ENCODE results near the gene LTB4R2.
A peak's percentile ranks its signal among the peaks of the same experiment; 100 is the strongest.

The LTB4R2 gene

DNA sequence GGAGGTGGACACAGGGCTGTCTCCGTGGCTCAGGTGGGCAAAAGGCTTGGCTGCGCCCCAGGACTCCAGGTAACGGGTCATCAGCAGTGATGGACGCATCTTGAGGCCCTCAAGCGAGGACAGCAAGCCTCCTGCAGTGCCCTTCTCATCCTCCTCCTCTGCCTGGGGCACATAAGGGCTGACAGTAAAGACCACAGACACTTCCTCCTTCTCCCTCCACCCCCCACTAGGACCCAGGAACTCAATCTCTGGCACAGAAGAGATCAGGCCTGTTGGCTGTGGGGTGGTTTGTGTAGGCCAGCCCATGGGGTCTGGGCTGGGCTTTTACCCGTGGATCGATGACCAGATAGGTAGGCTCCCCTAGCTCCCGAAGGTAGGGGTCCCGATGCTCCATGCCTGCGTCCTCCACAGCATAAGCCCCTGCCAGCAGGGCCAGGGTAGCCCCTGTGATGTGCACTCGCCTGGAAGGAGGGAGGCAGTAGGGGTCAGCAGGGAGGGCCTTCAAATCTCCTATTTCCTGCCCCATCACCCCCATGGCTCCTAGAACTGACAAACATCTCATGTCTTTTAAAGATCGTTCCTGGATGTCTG, 19.2 kb downstream of the LTB4R2 start:
- H3K36me3 ChIP-seq (ENCODE audit: insufficient read depth, low read length) = no peaks in the 10 kb centered on the region
- no peak overlapping the region for H3K9ac ChIP-seq (ENCODE audit: low read depth, low read length)
- H3K9me3 ChIP-seq (ENCODE audit: control insufficient read depth, insufficient read depth, low read length) = no peaks in the 10 kb centered on the region
- H3K4me1 ChIP-seq (ENCODE audit: insufficient read depth, low read length) = peaks cover 4% of the 10 kb centered on the region; the same call in 1 of the 2 replicates

DNA sequence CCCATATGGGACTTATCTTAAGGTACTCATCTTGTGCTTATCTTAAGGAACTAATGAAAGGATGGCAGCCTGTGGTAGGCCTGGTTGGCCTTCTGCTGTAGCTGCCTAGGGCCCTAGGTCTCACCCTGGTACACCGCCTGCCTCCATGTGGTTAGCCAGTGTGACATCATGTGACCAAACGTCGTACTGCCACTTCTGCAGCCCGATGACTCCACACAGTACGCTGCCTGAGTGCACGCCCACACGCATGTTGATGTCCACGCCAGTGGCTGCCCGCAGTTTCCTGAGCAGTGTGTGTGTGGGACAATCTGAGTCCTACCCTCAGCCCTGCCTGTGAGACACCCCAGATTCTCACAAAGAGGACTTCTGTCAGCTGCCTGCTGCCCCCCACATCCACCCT, 19.8 kb downstream of the LTB4R2 start:
- H3K9ac ChIP-seq (ENCODE audit: low read depth, low read length) = no peak overlapping the region
- peaks cover 4% of the 10 kb centered on the region; the same call in 1 of the 2 replicates for H3K4me1 ChIP-seq (ENCODE audit: insufficient read depth, low read length)
- H3K36me3 ChIP-seq (ENCODE audit: insufficient read depth, low read length) = no peaks in the 10 kb centered on the region
- no peaks in the 10 kb centered on the region for H3K9me3 ChIP-seq (ENCODE audit: control insufficient read depth, insufficient read depth, low read length)

DNA sequence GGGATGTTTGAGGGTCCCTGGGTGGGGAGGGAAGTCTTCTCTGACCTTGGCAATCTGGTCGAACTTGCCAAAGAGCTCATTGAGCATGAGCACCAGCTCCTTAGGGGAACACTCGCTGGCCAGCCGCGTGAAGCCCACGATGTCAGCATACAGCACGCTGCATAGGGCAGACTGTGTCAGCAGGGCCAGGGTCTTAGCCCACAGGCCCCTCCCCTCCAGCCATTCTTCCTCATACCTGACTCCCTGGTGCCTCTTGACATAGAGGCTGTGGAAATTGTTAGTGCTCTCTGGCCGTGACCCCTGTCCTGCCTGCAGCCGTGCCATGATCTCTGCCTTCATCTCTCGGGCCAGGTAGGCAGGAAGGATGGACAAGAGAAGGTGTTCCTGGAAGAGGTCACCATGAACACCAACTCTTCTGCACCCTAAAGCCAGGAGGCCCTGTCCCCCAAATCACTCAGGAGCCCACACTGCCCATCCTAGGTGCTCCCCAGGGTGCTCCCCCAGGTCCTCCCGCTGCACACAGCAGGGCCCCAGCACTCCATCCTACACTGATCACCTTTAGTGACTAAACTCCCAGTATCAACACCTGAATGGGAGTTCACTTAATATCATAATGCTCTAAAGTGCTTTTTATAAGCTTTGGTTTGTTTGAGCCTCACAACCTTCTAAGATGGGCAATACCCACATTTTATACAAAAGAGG, 21.2 kb downstream of the LTB4R2 start:
- H3K36me3 ChIP-seq (ENCODE audit: insufficient read depth, low read length) = no peaks in the 10 kb centered on the region
- H3K4me1 ChIP-seq (ENCODE audit: insufficient read depth, low read length) = peaks cover 10% of the 10 kb centered on the region; the same call in 1 of the 2 replicates
- H3K9me3 ChIP-seq (ENCODE audit: control insufficient read depth, insufficient read depth, low read length) = no peaks in the 10 kb centered on the region
- no peak overlapping the region for H3K9ac ChIP-seq (ENCODE audit: low read depth, low read length)

DNA sequence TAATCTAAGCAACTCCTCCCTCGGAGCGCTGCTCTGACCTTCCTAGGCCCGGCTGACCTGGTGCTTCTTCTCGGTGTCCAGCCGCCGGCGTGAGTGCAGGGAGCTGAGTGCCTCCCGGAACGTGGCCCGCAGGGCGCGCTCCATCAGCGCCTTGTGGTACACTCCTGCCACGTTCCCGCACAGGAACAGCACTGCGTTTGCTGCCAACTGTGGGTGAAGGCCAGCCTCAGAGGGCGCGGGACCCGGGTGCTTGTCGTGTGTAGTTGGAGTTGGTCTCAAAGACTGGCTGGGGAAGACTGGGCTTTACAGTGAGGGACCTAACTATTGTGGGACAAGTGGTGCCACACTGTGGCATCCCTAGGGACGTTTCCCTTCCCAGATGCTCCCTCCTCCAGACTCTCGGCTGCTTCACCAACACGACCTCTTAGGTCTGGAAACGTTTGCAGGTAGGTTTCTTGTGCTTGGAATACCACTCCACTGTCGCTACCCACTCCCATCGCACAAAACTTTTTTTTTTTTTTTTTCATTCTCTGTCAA, 21.9 kb downstream of the LTB4R2 start:
- Histone ChIP-seq H3K36me3 (ENCODE audit: insufficient read depth, low read length) (no peaks in the 10 kb centered on the region), H3K9me3 (ENCODE audit: control insufficient read depth, insufficient read depth, low read length) (no peaks in the 10 kb centered on the region), H3K9ac (ENCODE audit: low read depth, low read length) (peak overlapping the region; percentile 62; the same call in 1 of the 2 replicates), H3K4me1 (ENCODE audit: insufficient read depth, low read length) (peaks cover 10% of the 10 kb centered on the region; the same call in 1 of the 2 replicates)

DNA sequence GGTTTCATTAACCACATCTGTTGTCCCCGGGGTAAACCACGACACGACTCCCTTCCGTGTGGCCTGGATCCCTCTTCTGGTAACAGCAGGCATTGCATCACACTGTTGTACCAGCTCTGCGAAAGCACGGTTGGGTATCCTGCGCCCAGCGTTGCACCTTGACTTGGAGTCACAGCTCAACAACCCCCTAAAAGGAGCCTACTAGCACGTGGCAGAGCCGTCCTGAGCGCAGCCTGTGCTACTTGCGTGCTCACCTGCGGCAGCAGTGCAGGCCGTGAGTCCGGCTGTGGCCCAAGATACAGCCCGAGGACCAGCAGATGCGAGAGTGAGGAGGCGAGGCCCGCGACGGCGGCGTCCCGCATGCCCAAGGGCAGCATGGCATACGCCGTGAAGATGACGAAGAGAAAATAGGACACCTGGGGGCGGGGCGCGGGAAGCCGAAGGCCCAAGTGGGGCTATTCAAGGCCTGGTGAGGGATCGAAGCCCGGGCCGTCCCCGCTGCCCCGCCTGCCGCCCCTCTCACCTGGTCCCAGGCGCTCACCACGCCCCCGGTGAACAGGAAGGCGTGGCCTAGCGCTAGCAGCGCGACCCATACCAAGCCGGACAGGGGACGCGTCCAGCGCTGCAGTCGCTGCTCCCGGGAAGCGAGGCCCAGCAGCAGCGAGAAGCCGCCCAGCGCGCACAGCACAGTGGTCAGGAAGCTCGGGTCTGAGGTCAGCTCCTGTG, 22.5 kb downstream of the LTB4R2 start:
- Histone ChIP-seq H3K9me3 (ENCODE audit: control insufficient read depth, insufficient read depth, low read length) (no peaks in the 10 kb centered on the region), H3K4me1 (ENCODE audit: insufficient read depth, low read length) (peaks cover 8% of the 10 kb centered on the region; the same call in 1 of the 2 replicates), H3K9ac (ENCODE audit: low read depth, low read length) (peak overlapping the region; percentile 62), H3K36me3 (ENCODE audit: insufficient read depth, low read length) (no peaks in the 10 kb centered on the region)

DNA sequence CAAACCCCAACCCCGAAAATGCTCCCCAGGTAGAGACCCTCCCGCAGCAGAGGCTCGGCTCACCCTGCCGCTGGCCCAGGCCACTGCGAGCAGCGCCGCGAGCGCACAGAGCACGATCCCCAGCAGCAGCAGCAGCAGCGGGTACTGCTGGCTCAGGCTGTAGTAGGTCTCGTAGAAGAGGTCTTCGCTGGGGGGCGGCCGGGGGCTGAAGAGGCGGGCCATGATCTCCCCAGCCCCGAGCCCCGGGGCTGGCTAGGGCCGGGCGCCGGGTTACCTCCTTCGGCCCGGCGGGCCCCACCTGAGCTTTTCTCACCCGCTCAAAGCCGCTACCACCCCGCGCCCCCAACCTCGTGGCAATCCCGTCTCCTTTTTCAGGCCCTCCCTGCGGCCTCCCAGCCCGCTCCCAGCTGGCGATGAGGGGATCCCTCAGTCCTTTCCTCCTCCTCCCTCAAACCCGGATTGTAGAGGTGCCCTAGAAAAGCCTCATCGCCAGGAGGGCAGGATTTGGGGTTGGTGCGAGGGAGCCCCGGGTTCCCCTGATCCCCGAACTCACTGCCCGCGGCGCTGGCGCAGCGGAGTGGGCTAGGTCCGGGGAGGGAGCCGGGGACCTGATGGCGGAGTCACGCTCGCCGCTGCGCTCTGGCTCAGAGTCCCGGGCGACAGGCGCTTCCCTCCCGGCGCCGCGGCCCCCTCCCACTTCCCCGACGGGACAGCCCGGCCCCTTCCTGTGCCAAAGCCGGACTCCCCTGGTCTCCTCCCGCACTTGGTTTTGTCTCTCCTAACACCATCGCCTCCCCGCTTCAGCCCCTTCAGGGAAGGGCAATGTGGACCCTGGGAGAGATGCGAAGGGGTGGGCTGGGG, 24.7 kb downstream of the LTB4R2 start, which contains the start of gene ADCY4:
TSS of gene ADCY4 (minus strand) at position 641 of the 861 bp plus-strand sequence. CDS start at position 222, 419 bp downstream.
- Histone ChIP-seq H3K4me1 (ENCODE audit: insufficient read depth, low read length) (peaks cover 6% of the 10 kb centered on the region; the same call in 1 of the 2 replicates), H3K9ac (ENCODE audit: low read depth, low read length) (peak within 1 kb of the TSS; percentile 49; the same call in 1 of the 2 replicates), H3K36me3 (ENCODE audit: insufficient read depth, low read length) (no peaks in the 10 kb centered on the region), H3K9me3 (ENCODE audit: control insufficient read depth, insufficient read depth, low read length) (no peaks in the 10 kb centered on the region)

DNA sequence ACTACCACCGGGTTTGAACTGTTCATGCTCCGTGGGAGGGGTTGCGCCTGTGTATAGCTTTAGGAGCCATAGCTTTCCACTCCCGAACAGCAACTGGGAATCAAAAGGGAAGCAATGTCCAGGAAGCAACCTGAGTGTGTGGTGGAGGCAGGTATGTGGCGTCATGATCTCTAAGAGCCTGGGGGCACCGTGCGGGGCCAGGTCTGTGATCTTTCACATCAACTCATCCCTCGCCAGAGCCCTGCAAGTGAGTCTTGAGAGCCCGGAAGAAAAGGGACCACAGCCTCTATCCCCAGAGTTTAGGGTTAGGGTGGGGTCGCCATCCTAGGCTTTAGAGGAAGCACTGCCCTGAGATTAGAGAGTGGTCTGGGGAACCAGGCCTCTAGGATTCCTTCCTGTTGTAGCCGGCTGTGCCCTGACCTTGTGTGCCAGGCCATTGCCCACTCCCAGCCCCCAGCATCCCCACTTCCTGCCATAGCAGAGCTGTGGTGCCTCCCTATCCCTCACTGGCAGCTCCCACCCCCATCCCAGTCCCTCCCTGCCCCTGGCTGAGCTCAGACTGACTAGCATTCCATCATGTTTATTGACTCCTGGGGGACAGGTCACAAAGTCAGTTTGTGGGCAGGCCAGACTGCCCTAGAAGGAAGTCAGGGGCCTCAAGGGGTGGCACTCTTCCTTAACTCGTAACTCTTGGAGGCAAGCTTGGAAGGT, 25.7 kb downstream of the LTB4R2 start:
- Histone ChIP-seq H3K4me1 (ENCODE audit: insufficient read depth, low read length) (peaks cover 6% of the 10 kb centered on the region; the same call in 1 of the 2 replicates), H3K9me3 (ENCODE audit: control insufficient read depth, insufficient read depth, low read length) (no peaks in the 10 kb centered on the region), H3K9ac (ENCODE audit: low read depth, low read length) (peak overlapping the region; percentile 49; the same call in 1 of the 2 replicates), H3K36me3 (ENCODE audit: insufficient read depth, low read length) (no peaks in the 10 kb centered on the region)

DNA sequence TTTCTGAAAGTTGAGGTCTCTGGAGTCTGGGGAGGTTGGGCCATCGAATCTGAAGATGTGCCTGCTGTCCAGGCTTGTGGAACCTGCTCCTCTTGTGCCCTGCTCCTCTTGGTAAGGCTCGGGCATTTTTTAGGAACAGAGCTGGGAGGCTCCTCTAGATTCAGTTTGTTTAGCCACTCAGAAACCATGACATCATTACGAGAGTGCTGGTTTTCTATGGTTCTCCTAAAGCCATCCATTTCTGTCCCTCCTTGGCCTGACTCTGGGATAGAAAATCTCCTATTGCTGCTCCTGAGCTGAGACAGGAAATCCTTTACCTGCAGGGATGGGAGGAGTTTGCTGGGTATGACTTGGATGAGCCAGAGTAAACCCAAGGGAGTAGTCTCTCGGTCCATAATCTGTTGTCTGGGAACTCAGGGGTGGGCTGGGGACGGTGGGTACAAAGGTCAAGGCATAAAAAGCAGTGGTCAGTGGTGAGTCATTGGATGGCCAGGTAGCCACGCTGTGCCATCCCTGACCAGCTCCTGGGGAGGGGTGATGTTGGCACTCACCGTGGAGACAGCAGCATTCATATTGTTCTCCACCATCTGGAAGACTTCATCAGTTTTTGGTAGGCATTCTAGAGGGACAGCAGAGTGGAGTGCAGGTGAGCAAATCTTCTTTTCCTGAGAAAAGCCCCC, 27.3 kb downstream of the LTB4R2 start:
- Histone ChIP-seq H3K4me1 (ENCODE audit: insufficient read depth, low read length) (peaks cover 6% of the 10 kb centered on the region; the same call in 1 of the 2 replicates), H3K36me3 (ENCODE audit: insufficient read depth, low read length) (no peaks in the 10 kb centered on the region)

DNA sequence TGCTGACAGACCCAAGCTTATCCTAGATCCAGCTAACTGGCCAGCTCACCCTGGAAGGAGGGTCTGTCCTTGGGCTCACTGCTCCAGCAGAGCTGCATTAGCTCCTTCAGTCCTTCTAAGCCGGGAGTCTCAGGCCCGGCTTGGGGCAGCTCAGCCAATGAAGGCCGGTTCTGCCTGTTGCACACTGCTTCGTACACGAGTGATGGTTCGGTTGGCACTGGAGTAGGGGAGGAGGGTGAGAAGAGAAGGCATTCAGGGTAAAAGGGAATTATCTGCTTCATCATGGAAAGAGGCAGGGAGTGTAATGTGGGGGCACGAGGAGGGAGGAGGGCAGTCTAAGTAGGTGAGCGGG, 27.9 kb downstream of the LTB4R2 start:
- Histone ChIP-seq H3K9ac (ENCODE audit: low read depth, low read length) (no peak overlapping the region), H3K36me3 (ENCODE audit: insufficient read depth, low read length) (no peaks in the 10 kb centered on the region), H3K4me1 (ENCODE audit: insufficient read depth, low read length) (peaks cover 6% of the 10 kb centered on the region; the same call in 1 of the 2 replicates), H3K9me3 (ENCODE audit: control insufficient read depth, insufficient read depth, low read length) (no peaks in the 10 kb centered on the region)

More for the DNA sequence above, 27.3 kb downstream of the LTB4R2 start:
- Histone ChIP-seq H3K9me3 (ENCODE audit: control insufficient read depth, insufficient read depth, low read length) (no peaks in the 10 kb centered on the region), H3K9ac (ENCODE audit: low read depth, low read length) (no peak overlapping the region)

DNA sequence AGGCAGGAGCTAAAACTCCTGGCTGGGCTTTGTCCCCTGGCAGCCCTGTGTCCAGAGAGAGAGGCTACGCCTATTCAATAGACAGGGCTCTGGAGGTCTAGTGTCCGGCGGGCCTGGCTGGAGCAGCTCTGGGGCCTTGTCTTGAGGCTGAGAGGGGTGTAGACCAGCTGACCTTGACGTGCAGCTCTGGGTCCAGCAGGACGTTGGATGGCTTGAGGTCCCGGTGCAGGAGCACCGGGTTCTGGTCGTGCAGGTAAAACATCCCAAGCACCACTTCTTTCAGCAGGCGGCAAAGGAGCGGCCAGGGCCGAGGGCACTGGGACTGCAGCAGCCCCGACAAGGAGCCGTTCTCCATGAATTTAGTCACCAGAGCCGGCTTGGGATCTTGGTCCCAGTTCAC, 28.9 kb downstream of the LTB4R2 start:
- H3K9ac ChIP-seq (ENCODE audit: low read depth, low read length) = peak overlapping the region; percentile 65; the same call in 1 of the 2 replicates
- peaks cover 6% of the 10 kb centered on the region; the same call in 1 of the 2 replicates for H3K4me1 ChIP-seq (ENCODE audit: insufficient read depth, low read length)
- H3K36me3 ChIP-seq (ENCODE audit: insufficient read depth, low read length) = no peaks in the 10 kb centered on the region
- H3K9me3 ChIP-seq (ENCODE audit: control insufficient read depth, insufficient read depth, low read length) = no peaks in the 10 kb centered on the region

DNA sequence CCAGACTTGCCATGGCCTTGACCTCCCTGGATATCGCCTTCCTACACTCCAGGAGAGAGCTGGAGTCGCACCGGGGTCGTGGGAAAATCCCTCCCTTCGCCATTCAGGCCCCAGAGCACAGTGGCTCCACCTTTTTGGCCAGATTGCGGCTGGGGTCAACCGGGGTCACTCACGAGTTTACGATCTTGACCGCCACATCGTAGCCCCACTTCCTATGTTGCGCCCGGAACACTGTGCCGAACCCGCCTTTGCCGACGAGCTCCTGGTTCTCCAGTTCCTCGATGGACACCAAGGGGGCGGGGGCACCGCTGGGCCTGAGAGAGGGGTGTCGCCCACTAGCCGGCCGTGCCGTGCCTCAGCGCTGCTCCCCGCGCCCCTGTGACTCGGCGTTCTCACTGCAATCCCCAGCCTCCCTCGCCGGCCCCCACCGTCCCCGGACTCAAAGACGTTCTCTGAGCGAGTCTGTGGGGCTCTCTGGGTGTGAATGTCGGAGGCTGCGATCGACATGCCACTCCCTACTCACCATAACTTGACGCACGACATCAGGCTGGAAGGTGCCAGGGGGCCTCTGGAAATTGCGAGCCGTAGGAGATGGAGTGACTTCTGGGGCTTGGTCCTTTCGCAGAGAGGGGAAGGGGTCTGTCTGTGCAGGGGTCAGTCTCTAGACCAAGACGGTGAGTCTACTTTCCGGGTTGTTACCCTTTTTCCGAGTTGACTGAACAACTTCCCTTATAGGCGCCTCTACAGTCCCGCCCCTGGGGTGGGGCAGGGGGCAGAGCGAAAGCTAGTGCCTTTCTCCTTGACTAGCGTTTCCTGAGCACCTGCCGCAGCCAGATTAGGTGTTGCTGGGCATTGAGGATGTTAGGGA, 29.6 kb downstream of the LTB4R2 start, which contains the start of gene RIPK3:
TSS of gene RIPK3 (minus strand) at position 708 of the 868 bp plus-strand sequence. CDS start at position 543, 165 bp downstream.
- H3K4me1 ChIP-seq (ENCODE audit: insufficient read depth, low read length) = peaks cover 6% of the 10 kb centered on the region; the same call in 1 of the 2 replicates
- no peaks in the 10 kb centered on the region for H3K9me3 ChIP-seq (ENCODE audit: control insufficient read depth, insufficient read depth, low read length)
- peak within 1 kb of the TSS; percentile 65 for H3K9ac ChIP-seq (ENCODE audit: low read depth, low read length)
- no peaks in the 10 kb centered on the region for H3K36me3 ChIP-seq (ENCODE audit: insufficient read depth, low read length)

DNA sequence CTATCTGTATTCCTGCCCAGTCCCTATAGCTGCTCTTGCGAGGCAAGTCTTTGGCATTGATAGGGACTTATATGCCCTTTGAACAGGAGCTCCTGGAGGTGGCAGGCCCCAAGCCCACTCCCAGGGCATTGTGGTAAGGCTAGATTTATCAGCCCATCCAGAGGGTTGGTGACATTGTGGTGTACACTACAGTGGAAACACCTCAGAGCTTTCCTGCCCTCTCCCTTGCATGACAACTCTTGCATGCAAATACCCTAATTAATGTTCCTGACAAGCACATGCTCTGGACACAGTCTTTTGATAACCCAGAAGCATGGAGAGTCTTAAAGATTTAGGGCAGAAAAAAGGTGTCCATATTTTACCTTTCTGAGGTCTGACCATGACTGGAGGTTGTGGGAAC, 30.7 kb downstream of the LTB4R2 start:
- Histone ChIP-seq H3K36me3 (ENCODE audit: insufficient read depth, low read length) (no peaks in the 10 kb centered on the region), H3K9ac (ENCODE audit: low read depth, low read length) (no peak overlapping the region), H3K4me1 (ENCODE audit: insufficient read depth, low read length) (peaks cover 5% of the 10 kb centered on the region; the same call in 1 of the 2 replicates), H3K9me3 (ENCODE audit: control insufficient read depth, insufficient read depth, low read length) (no peaks in the 10 kb centered on the region)

Measured in ES-I3 (cell line).